AG04449 (cell line): ENCODE measurements around the gene DUSP11.

Experiments used
- CTCF ChIA-PET: fragments of 350-600 bp; formaldehyde crosslinking; extraction: SDS; loops from one replicate; lab custom pipeline; 2021; ENCODE audit warnings: antibody characterized with exemption; lab: Yijun Ruan, JAX
- POLR2A ChIA-PET: fragments of 400-600, 350-600 bp; formaldehyde crosslinking; extraction: SDS; loops from one replicate; lab custom pipeline; 2020; ENCODE audit warnings: antibody characterized with exemption, inconsistent platforms; lab: Yijun Ruan, JAX
- DNase-seq: peaks from one replicate; pipeline ENCODE4 v3.0.0-alpha.2; 2010; ENCODE audit warnings: low read depth, low spot score
- H3K4me3 ChIP-seq: 2 replicates; pipeline ENCODE4 v1.5.1; 2011; ENCODE audit warnings: low read depth, mild to moderate bottlenecking, control low read depth, low read length
- TF ChIP-seq, protein P1 (sequence below): IDR thresholded peaks from one replicate; pipeline ENCODE4 v1.5.1; 2011; ENCODE audit warnings: mild to moderate bottlenecking, moderate library complexity, low read length, control low read depth, inconsistent platforms; ENCODE audit not compliant: insufficient read depth; ENCODE audit errors: missing control alignments

The DUSP11 gene

DNA sequence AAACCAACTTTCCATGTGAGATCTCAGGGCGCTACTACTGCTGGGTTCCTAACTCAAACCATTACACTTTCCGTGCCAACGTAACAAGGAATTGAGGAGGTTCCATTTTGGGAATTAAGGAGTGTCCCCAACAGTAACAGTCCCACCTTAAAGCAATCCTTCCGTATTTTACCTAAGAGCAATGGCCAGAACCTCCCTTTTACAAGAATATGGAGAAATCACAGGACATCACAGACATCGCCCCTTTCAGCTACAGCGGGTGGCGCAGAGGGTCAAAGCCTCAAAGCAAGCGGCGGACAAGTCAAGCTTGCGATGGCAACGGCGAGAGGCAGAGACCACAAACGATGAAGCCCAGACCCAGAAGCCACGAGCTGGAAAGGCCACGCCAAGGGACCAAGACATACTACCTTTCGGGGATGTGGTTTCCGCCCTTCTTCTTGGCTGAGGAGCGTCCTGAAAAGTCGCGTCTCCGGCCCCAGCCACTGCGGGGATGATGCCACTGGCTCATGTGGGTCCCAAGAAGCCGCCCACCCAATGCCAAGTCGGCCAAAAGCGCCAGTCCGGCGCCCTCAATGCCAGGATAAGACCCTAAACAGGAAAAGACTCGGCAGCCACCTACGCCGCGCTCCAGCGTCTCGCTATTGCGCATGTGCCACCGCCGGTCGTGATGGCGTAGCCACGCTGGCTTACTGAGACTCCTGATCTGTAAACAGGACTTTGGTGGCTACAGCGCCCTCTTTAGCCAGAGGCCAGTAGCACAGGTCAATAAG lies at the start of gene DUSP11:
Gene DUSP11 (minus strand): TSS at position 637 of the 770 bp plus-strand sequence. CDS start 129 bp downstream, at position 508.
- peak within 1 kb of the TSS; percentile 98 for H3K4me3 ChIP-seq
- peak; percentile 42 for DNase-seq
- POLR2A ChIA-PET: no interaction called here
- CTCF ChIA-PET: interaction anchor here (0.9 kb wide), 1 partner anchor 10 kb away, joined by 3 read pairs; no protein-coding TSS in a partner anchor
- TF ChIP-seq, protein P1, sequence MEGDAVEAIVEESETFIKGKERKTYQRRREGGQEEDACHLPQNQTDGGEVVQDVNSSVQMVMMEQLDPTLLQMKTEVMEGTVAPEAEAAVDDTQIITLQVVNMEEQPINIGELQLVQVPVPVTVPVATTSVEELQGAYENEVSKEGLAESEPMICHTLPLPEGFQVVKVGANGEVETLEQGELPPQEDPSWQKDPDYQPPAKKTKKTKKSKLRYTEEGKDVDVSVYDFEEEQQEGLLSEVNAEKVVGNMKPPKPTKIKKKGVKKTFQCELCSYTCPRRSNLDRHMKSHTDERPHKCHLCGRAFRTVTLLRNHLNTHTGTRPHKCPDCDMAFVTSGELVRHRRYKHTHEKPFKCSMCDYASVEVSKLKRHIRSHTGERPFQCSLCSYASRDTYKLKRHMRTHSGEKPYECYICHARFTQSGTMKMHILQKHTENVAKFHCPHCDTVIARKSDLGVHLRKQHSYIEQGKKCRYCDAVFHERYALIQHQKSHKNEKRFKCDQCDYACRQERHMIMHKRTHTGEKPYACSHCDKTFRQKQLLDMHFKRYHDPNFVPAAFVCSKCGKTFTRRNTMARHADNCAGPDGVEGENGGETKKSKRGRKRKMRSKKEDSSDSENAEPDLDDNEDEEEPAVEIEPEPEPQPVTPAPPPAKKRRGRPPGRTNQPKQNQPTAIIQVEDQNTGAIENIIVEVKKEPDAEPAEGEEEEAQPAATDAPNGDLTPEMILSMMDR: peak; percentile 94

DNA sequence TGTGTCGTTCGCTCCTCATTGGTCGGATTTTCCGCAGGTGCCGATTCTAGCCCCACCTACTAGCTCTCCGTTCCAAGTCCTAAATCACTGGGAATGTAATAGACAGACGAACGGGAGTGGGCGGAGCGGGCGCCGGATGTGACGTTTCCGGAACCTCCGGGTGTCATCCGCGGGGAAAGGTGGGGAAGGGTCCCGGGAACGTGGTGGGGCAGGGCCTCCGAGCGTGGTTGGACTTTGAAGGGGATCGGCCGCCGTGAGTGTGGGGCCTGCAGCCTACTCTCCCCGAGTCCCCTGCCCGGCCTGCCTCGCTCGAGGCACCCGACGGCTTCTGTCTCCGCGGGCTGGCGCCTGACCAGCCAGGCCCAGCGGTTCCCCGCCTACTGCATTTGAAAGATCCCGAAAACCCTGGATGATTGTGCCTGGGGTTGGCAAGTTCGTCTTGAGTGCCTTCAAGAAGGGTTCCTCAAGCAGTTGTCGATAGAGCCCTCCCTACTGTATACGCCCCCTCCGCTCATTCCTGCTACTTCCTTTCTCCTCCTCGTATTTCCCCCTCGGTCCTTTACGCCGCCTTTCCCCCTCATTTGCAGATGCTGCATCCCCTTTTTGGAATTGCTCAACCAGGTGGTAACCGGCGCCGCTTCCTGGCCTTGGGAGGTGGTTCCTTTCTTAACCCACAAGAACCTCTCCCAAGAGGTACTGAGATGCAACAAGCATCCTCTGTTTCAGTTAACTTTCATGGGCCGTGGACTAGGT lies 49.1 kb upstream of the DUSP11 start, which contains the start of gene STAMBP:
Gene STAMBP (plus strand): TSS at position 144 of the 753 bp plus-strand sequence. CDS start 1,896 bp downstream, outside the sequence.
- ChIA-PET POLR2A (interaction anchor here (0.8 to 1.0 kb wide), 4 partner anchors 10 to 368 kb away, joined by 3 to 5 read pairs (median 3); no protein-coding TSS in a partner anchor), CTCF (interaction anchor here (0.6 to 9.5 kb wide), 17 partner anchors 10 to 506 kb away, joined by 3 to 221 read pairs (median 4); partner anchors contain the start of gene BOLA3)
- peak; percentile 72 for DNase-seq
- TF ChIP-seq, protein P1: no peak
- H3K4me3 ChIP-seq: peak within 1 kb of the TSS; percentile 82

DNA sequence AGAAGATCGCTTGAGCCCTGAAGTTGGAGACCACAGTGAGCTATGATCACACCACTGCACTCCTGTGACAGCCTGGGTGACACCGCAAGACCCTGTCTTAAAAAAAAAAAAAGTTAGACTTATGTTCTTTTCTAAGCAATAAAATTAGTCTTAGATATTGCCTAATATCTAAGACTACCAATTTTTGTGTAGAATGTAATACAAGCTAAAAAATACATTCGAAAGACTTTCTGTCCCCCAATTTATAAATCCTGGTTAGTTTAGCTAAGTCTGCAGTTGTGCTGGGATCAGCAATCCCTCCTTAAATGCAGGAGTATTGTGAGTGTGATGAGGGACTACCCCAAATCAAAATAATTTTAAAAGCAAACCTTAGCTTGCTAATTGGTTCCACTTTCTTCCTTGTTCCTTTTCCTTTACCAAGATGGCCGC lies 48.5 kb upstream of the DUSP11 start:
- TF ChIP-seq, protein P1: no peak
- ChIA-PET POLR2A (interaction anchor here (0.8 to 1.0 kb wide), 4 partner anchors 11 to 369 kb away, joined by 3 to 5 read pairs (median 3); no protein-coding TSS in a partner anchor), CTCF (interaction anchor here (0.6 to 9.5 kb wide), 18 partner anchors 10 to 507 kb away, joined by 3 to 221 read pairs (median 4); partner anchors contain the start of gene BOLA3)
- peak overlapping the region; percentile 82 for H3K4me3 ChIP-seq
- no peak for DNase-seq

DNA sequence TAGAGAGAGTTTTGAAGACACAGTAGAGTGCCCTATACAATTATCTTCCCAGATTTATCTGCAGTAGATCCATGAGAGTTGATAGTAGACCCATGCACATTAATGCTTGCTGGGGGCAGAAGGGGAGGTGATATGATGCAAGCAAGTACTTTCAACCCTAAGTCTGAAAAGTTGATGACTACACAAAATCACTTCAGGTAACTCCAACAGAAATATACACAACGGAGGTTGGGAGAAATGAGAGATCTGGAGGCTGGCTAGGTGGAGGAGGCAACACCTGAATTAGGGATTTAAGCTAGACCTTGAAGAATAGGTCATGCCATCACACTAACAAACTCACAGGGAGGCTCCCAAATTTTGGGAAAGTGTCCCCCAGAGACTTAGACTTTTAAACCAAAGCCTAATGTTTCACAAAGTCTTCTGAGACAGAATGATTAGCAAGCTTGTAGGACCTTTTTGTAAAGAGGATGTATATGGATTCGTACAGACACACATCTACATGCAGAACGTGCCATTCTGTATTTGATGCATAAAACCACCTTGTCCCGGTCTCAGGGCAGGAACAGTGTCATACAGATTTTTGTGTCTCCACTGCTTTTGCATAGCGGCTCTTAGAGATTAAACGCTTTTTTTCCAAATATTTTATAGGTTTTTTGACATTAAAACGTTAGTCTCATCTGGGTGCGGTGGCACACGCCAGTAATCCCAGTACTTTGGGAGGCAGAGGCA lies 47.9 kb upstream of the DUSP11 start:
- ChIA-PET POLR2A (interaction anchor here (0.8 to 1.1 kb wide), 4 partner anchors 11 to 369 kb away, joined by 3 to 5 read pairs (median 3); no protein-coding TSS in a partner anchor), CTCF (interaction anchor here (0.7 to 9.5 kb wide), 22 partner anchors 11 to 507 kb away, joined by 3 to 221 read pairs (median 4); partner anchors contain the start of gene BOLA3)
- TF ChIP-seq, protein P1: no peak

DNA sequence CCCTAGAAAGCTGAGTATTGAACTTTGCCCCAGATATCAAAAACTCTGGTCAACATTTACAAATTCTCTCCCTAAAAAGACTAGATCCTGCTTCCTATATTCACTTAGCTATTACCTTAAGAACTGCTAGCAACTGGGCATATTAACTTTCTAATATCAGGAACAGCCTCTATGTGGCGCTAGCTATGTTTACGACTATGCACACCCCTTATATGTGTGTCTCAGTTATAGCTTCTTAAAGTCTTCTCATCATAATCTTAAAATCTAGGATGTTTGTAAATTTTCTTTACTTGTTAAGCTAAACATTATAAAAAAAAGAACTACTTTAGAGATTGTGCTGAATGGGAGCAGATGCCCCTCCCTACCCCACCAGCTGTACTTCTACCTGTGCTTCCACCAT lies 47.1 kb upstream of the DUSP11 start:
- POLR2A ChIA-PET: interaction anchor here (1.1 kb wide), 1 partner anchor 324 kb away, joined by 3 read pairs; no protein-coding TSS in a partner anchor
- no peak overlapping the region for H3K4me3 ChIP-seq
- no peak for DNase-seq
- TF ChIP-seq, protein P1: peak; percentile 24
- CTCF ChIA-PET: interaction anchor here (0.7 to 9.5 kb wide), 21 partner anchors 11 to 564 kb away, joined by 3 to 221 read pairs (median 4); partner anchors contain the start of gene BOLA3

More for the DNA sequence above, 47.9 kb upstream of the DUSP11 start:
- DNase-seq: no peak
- H3K4me3 ChIP-seq: peak overlapping the region; percentile 82
